ENCODE data around the gene COQ9. TPM values are rescaled to one million over a fixed set of nuclear protein-coding genes. Genes with fewer than 3 reads are reported as not detected.

Gene COQ9
- total and polyA plus RNA-seq, 2 donors (not counting 1 experiment from before 2014, with no cell fraction given): 44.4 to 51.2 TPM

GRCh38 chr16:57485091-57485915, 38.0 kb downstream of the COQ9 start:
- no peak overlapping the region for H3K27ac ChIP-seq (ENCODE audit: insufficient read depth, low read length)
- no peak for TF ChIP-seq CTCF (conservative IDR thresholded peaks at IDR 0.05 in 1 of 2, IDR thresholded peaks at IDR 0.05 in 1 of 2; ENCODE audit: low read depth in 1 of 2, low read length in 2 of 2)
- no peak for TF ChIP-seq EZH2 (IDR thresholded peaks at IDR 0.05; ENCODE audit: low read length, missing control alignments)
- H3K9ac ChIP-seq (ENCODE audit: insufficient read depth, low read length): no peak overlapping the region
- H2AFZ ChIP-seq (ENCODE audit: low read length): no peak overlapping the region
- H3K36me3 ChIP-seq (ENCODE audit: control insufficient read depth, insufficient read depth, low read length): no peaks in the 10 kb centered on the region
- no peaks in the 10 kb centered on the region for H3K27me3 ChIP-seq (ENCODE audit: control insufficient read depth, insufficient read depth, low read length)
- H3K4me3 ChIP-seq (replicated peaks in 1 of 4; ENCODE audit: control extremely low read depth in 1 of 4, insufficient read depth in 1 of 4, low read depth in 3 of 4, low read length in 4 of 4): peak overlapping the region in 3 of 4 experiments; percentile 46 to 71 (median 60)
- H3K9me3 ChIP-seq (ENCODE audit: control insufficient read depth, insufficient read depth, low read depth, low read length): no peaks in the 10 kb centered on the region
- no peaks in the 10 kb centered on the region for H4K20me1 ChIP-seq (ENCODE audit: control insufficient read depth, extremely low read depth, insufficient read depth, low read length)
- H3K4me1 ChIP-seq (ENCODE audit: control insufficient read depth, extremely low read depth, insufficient read depth, low read length): peaks cover 2% of the 10 kb centered on the region
- DNase-seq (ENCODE audit: low read depth in 2 of 2): no peak
- no peaks in the 10 kb centered on the region for H3K79me2 ChIP-seq (ENCODE audit: control insufficient read depth, insufficient read depth, low read length)
- no peak overlapping the region for H3K4me2 ChIP-seq (ENCODE audit: extremely low read depth, insufficient read depth, low read length)

GRCh38 chr16:57485916-57486857, 38.9 kb downstream of the COQ9 start, which contains the start of gene DOK4:
TSS of gene DOK4 (minus strand) at chr16:57486493. CDS start at chr16:57479507, 6,986 bp downstream.
- Histone ChIP-seq H3K4me1 (ENCODE audit: control insufficient read depth, extremely low read depth, insufficient read depth, low read length) (no peaks in the 10 kb centered on the region), H2AFZ (ENCODE audit: low read length) (peak within 1 kb of the TSS; percentile 93), H4K20me1 (ENCODE audit: control insufficient read depth, extremely low read depth, insufficient read depth, low read length) (no peaks in the 10 kb centered on the region), H3K9ac (ENCODE audit: insufficient read depth, low read length) (peak within 1 kb of the TSS; percentile 57), H3K4me2 (ENCODE audit: extremely low read depth, insufficient read depth, low read length) (peak within 1 kb of the TSS; percentile 71), H3K27me3 (ENCODE audit: control insufficient read depth, insufficient read depth, low read length) (no peaks in the 10 kb centered on the region), H3K36me3 (ENCODE audit: control insufficient read depth, insufficient read depth, low read length) (no peaks in the 10 kb centered on the region), H3K4me3 (replicated peaks in 1 of 4; ENCODE audit: control extremely low read depth in 1 of 4, insufficient read depth in 1 of 4, low read depth in 3 of 4, low read length in 4 of 4) (peak within 1 kb of the TSS; percentile 46 to 71 (median 58)), H3K79me2 (ENCODE audit: control insufficient read depth, insufficient read depth, low read length) (no peaks in the 10 kb centered on the region), H3K27ac (ENCODE audit: insufficient read depth, low read length) (no peak within 1 kb of the TSS), H3K9me3 (ENCODE audit: control insufficient read depth, insufficient read depth, low read depth, low read length) (no peaks in the 10 kb centered on the region)
- DNase-seq (ENCODE audit: low read depth in 2 of 2): peak; percentile 49 to 69
- no peak for TF ChIP-seq CTCF (conservative IDR thresholded peaks at IDR 0.05 in 1 of 2, IDR thresholded peaks at IDR 0.05 in 1 of 2; ENCODE audit: low read depth in 1 of 2, low read length in 2 of 2)
- no peak for TF ChIP-seq EZH2 (IDR thresholded peaks at IDR 0.05; ENCODE audit: low read length, missing control alignments)

Data from fibroblast of lung (primary cell).